ENCODE measurements around the gene VAV1.
"Not testable (repeated sequence)": the region's sequence is repeated elsewhere in the genome, so short reads cannot be mapped to it uniquely, and the experiment has no call there.

VAV1 gene

DNA sequence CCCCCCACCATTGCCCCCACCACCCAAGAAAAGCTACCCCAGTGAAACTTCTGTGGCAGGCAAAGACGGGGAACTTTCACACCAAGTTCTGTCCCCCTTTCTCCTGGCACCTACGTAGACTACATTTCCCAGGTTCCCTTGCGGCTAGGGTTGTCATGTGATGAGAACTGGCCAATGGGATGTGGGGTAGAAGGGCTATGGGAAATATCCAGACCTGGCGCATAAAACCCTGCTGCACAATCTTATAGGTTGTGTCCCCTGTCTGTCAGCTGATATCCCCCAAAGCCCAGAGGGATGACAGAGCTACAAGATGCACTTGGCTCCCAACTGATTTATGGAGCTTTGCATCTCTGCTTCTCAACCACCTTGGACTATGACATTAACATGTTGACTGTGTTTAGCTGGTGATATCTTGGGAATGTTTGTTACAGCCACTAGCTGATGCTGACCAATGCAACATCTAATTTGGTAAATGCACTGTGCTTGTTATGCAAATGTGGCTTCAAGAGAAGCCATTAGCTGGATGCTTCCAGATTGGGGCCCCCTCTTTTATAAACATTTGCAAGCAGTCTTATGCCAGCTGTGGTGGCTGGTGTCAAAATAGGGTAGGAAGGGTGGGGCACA lies 11.3 kb upstream of the VAV1 start:
- no peak for DNase-seq

DNA sequence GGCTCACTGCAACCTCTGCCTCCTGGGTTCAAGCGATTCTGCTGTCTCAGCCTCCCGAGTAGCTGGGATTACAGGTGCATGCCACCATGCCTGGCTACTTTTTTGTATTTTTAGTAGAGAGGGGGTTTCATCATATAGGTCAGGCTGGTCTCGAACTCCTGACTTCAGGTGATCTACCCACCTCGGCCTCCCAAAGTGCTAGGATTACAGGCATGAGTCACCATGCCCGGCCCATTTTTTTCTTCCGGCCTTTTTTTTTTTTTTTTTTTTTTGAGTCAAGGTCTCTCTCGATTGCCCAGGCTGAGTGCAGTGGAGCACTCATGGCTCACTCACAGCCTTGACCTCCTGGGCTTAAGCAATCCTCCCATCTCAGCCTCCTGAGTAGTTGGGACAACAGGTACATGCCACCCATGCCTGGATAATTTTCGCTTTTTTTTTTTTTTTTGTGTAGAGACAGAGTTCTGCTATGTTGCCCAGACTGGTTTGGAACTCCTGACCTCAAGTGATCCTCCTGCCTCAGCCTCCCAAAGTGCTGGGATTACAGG lies 10.2 kb upstream of the VAV1 start:
- not testable (repeated sequence) for DNase-seq

DNA sequence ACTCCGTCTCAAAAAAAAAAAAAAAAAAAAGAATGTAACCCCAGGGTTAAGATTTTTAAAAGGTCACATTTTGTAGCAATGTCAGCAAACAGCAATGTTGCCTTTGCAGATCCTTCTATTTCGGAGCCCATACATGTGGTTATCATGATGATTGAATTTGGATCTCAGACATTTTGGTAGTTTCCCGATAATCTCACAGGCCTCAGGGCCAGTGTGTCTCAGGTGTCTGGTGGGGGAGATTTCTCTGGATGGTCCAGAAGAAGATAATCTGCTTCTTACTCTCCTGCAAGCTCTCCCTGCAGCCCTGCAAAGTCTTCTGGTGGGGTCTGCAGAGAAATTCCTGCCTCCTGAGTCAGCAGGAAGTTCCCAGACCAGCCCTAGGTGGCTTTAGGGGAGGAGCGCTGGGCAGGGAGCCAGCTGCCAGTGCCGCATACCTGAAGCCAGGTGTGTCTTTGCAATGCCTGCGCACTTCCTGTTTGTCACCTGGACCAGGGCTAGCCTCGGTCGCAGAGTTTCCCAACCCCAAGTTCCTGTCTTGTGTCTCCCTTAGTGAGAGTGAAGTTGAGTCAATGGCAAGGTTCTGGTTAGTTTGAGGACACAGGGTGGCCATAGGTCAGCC lies 6.7 kb upstream of the VAV1 start:
- DNase-seq, result no peak

DNA sequence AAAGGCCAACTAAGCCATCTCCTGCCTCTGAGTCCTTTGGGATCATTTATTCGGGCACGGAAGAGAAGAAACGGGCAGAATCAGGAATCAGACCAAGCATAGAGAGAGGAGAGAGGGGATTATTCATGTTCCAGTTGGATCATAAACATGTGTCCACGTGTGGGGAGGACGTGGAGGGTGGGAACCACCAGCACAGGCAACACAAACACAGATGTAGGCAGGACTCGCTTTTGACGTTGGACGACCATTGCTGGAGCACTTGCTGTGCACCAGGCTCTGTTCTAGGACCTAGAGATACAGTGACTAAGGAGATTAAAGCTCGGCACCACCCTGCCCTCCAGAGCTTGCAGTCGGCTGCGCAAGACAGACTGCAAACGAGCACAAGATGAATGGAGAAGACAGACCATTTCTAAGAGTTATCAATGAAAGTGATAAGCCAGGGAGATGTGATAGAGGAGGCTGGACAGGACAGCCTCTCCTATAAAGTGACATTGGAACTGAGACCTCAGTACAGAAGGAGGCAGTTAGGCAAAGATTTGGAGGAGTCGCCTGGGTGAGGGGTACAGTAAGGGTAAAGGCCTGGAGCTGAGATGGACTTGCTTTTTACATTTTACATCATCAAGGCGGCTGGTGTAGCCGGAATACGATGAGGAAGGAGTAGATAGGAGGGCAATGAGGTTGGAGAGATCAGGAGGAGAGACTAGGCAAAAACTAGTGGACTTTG lies 6.0 kb upstream of the VAV1 start:
- no peak for DNase-seq

DNA sequence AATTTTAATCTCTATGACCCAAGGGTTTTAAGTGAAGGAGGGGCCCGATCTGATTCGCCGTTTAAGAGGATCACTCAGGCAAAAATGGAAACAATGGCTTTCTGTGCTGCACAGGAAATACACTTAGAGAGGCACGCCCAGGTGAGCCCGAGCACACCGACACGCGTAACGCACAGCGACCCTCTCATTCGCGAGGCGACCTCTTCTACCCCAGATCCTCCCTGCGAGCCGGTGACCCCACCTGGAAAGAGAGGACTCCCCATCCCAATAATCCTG lies 5.5 kb upstream of the VAV1 start:
- DNase-seq, result no peak

DNA sequence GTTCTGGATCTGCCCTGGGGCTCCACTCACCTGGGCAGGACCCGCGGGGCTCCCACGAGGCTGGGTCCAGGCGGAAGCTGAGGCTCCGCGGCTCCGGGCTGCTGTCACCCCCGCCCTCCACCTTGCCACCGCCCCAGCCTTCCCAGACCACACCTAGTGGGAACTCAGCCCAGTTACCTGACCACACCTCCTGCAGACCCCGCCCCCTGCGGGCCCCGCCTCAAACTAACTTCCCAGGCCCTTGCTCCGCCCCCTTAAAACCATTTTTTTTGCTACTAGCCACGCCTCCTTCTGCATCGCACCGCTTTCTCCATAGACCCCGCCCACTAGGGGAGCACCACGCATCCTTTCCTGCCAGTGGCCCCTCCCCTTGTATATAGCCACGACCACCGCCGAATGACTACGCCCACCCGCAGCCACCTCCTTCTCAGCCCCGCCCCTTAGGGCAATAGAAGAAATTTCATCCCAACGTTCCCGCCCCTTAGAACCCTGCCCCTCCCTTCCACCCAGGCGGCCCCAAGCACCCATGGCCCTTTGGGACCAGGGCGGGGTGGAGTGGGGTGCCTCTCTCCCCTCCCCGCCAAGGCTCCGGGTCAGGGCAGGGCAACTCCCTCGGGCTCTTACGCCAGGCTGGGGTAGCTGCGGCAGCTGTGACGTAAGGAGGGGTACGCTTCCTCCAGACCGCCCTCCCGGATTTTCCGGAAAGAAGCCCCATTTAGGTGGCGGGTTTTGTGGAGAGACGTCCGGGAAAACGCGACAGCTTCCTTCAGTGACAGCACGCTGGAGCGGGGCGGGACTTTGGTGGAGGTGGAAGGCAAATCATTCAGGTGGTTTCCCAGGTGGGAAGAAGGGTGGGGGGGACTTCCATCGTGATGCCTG lies 4.9 kb upstream of the VAV1 start, which contains the start of gene SH2D3A:
SH2D3A (minus strand) TSS at position 79 of the 879 bp plus-strand sequence. CDS start 3,687 bp downstream, outside the sequence.
- DNase-seq, result peak; percentile 36

DNA sequence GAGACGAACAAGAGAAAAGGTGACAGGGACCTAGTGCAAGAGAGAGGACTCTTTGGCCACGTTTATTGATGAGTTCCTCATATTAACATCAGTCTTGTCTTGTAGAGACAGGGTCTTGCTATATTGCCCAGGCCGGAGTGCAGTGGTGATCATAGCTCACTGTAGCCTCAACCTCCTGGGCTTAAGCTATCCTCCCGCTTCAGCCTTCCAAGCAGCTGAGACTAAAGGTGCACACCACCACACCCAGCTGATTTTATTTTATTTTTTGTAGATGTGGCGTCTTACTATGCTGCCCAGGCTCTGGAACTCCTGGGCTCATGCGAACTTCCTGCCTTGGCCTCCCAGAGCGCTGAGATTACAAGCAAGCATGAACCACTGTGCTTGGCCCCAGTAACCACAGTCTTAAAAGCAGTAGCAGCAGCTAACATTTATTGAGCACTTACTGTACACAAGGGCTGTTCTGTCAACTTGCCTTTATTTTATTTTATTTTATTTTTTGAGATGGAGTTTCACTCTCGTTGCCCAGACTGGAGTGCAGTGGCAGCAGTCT lies 4.2 kb upstream of the VAV1 start:
- DNase-seq, result no peak

DNA sequence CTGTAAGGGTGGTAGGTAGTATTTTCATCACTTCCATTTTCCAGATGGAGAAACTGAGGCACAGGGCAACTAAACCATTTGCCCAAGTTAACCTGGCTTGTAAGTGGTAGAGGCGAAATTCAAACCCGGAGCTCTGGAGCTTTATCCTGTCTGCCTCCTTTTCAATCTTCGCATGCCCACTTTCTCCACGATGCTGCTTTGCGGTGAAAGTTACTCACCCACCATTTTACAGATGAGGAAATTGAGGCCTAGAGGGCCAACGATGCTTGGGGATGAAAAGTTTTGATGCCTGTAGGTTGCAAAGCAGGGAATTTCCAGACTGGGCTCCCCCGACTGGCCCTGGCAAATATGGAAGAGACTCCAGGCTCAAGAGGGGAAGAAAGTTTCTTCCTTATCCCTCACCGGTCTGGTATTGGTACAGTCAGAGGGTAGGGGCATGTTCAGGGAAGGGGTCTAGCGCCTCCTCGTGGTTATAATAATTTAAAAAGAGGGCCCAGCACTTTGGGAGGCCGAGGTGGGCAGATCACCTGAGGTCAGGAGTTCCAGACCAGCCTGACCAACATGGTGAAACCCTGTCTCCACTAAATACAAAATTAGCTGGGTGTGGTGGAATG lies 3.4 kb upstream of the VAV1 start:
- no peak for DNase-seq

DNA sequence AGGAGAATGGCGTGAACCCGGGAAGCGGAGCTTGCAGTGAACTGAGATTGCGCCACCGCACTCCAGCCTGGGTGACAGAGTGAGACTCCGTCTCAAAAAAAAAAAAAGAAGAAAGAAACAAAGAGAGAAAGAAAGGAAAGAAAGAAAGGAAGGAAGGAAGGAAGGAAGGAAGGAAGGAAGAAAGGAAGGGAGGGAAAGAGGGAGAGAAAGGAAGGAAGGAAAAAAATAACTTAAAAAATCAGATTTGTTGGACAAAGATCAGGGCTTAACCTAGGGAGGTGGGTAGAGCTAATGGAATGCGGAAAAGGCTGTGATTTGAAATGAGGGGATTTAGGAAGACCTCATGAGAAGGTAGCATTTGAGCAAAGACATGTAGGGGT lies 870 bp upstream of the VAV1 start:
- DNase-seq, result not testable (repeated sequence)

DNA sequence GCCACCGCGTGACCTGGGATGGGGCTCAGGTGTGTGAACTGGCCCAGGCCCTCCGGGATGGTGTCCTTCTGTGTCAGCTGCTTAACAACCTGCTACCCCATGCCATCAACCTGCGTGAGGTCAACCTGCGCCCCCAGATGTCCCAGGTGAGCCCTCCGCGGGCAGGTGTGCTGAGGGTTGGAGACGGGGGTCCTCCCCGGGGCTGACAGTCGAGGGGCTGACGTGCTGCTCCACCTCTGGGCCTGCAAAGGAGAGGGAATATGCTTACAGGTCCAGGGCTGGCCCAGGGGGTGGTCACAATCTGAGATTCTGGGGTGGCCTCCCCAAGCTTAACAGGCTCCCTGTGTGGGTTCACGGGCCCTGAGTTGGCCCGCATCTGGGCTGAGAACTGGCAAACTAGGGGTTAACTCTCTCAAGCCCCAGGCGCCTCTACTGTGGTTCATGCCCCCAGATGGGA lies 386 bp downstream of the VAV1 start:
- no peak for DNase-seq

DNA sequence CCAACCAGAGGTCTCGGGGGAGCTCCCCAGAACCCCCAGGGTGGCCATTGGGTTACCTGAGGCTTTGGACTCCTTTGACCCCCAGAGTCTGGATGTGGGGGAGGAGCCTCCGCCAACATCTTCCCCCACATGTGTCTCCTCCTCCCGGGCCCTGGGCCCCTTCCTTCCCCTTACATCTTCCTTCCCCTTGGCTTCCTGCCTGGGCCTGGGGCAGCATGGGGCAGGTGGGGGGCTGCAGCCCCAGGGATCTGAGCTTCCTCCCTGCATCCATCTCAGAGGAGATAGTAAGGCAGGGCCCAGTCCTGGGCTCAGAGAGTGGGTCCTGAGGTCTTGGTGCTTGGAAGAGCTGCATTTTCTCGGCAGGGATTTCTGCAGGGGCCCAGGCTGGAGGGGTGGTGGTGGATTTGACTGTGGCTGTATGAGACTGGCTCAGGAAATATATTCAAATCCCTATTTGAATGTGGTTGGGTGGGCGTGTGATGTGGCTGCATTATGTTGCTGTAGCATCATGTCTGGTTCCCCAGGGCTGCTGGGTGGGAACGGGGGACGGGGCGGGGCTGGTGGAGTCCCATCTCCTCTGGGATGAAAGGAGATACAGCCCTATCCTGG lies 919 bp downstream of the VAV1 start:
- DNase-seq, result no peak

DNA sequence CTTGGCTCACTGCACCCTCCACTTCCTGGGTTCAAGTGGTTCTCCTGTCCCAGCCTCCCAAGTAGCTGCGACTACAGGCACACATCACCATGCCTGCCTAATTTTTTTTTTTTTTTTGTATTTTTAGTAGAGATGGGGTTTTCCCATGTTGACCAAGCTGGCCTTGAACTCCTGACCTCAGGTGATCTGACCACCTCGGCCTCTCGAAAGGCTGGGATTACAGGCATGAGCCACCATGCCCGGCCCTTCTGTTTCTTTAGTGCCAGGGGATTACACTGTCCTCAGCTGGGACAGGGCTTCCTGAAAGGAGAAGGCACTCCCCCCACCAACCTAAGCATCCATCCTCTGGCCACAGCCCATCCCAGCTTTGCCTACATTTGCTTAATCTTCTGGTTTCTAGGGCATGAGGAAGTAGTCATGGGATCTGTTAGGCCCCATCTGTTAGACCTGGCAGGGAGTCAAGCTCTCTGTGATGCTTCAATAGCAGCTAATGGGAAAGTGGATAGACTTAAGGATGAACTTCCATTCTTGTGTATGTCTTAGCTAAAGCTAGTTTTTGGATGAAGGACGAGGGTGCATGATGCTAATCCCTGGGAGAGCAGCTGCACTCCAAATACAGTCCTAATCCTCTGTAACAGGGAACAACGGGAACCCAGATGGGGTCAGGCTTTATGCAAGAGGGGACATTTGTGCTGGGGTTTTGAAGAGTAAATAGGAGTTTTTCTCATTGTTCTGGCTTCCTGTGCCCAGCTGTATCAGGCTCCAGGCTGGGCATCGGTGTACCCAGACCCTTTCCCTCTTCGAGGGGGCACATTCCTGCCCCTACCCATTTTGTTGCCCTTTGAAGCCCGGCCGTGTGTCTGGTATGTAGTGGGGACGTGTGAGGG lies 2.6 kb downstream of the VAV1 start:
- DNase-seq, result no peak

DNA sequence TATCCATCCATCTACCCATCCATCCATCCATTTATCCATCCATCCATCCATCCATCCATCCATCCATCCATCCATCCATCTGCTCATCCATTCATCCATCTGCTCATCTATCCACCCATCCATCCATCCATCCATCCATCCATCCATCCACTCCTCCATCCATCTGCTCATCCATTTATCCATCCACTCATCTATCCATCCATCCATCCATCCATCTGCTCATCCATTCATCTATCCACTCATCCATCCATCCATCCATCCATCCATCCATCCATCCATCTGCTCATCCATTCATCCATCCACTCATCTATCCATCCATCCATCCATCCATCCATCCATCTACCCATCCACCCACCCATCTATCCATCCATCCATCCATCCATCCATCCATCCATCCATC lies 3.5 kb downstream of the VAV1 start:
- DNase-seq, result not testable (repeated sequence)

DNA sequence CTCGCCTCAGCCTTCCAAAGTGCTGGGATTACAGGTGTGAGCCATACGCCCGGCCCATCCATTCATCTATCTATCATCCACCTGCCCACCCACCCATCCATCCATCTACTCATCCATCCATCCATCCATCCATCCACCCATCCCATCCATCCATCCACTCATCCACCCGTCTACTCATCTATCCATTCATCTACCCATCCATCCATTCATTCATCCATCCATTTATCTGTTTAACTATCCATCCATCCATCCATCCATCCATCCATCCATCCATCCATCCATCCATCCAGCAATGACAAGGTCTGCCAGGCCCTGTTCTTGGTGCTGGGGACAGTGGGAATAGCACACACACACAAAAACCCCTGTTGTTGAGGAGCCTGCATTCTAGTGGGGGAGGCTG lies 4.5 kb downstream of the VAV1 start:
- DNase-seq, result no peak

DNA sequence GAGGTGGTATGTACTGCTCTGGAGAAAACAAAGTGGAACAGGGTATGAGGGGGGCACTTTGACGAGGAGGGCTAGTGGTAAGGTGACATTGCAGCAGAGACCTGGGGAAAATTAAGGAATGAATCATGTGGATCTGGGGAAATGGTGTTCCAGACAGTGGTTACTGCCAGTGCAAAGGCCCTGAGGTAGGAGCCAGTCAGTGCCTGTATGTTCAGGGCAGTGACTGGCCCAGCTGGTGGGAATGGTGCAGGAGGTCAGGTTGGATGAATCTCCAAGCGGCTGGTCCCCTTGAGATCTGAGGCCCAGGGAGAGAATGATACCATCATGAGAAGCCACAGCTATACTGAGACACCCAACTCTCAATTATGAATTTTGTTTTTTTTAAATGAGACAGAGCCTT lies 4.9 kb downstream of the VAV1 start:
- no peak for DNase-seq

DNA sequence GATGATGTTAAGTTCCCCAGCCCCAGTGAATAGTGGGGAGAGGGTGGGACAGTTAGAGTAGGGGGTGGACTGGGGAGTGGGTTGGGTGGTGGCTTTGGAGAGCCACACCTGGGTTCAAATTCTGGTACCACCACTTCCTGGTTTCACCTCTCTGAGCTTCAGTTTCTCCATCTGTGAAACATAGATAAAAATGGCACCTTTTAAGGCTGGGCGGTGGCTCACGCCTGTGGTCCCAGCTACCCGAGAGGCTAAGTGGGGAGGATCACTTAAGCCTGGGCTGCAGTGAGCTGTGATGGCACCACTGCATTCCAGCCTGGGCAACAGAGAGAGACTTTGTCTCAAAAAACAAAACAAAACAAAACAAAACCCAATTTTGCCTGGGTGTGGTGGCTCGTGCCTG lies 5.9 kb downstream of the VAV1 start:
- no peak for DNase-seq

DNA sequence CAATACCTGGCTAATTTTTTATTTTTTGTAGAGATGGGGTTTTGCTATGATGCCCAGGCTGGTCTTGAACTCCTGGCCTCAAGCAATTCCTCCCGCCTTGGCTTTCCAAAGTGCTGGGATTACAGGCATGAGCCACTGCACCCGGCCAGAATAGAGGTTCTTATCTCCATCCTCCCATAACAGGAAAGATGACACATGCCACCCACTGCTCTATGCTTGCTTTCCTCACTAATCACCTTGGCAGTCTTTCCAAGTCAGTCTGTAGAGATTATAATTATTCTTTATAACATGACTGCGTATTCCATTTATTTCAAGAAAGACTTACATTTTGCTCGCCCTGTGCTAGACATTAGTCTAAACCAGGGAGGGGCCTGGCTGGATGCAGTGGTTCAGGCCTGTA lies 6.7 kb downstream of the VAV1 start:
- DNase-seq, result no peak

DNA sequence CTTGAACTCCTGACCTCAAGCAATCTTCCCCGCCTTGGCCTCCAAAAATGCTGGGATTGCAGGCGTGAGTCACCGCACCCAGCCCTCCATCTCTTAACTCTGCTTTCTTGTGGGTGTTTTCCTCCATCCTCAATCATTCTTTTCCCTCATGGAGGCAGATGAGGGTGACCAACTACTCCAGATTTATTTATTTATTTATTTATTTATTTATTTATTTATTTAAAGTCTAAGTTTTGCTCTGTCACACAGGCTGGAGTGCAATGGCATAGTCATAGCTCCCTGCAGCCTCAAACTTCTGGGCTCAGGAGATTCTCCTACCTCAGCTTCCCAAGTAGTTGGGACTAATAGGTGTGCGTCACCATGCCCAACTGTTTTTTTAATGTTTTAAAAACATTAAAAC lies 14.9 kb downstream of the VAV1 start:
- DNase-seq, result no peak

DNA sequence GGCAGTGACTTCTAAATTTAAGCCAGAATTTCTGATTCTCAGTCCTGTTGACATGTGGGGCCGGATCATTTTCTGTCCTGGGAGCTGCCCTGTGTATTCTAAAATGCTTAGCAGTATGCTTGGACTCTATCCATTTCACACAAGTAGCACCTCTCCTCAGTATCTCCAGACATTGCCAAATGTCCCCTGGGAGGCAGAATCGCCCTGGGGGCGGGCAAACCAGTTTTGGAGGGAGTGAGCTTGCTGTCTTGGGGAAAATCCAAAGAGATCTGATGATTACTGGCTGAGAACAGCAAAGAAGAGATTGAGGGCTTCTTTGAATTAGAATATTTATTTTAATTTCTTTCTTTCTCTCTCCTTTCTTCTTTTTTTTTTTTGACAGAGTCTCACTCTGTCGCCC lies 16.4 kb downstream of the VAV1 start:
- DNase-seq, result no peak

DNA sequence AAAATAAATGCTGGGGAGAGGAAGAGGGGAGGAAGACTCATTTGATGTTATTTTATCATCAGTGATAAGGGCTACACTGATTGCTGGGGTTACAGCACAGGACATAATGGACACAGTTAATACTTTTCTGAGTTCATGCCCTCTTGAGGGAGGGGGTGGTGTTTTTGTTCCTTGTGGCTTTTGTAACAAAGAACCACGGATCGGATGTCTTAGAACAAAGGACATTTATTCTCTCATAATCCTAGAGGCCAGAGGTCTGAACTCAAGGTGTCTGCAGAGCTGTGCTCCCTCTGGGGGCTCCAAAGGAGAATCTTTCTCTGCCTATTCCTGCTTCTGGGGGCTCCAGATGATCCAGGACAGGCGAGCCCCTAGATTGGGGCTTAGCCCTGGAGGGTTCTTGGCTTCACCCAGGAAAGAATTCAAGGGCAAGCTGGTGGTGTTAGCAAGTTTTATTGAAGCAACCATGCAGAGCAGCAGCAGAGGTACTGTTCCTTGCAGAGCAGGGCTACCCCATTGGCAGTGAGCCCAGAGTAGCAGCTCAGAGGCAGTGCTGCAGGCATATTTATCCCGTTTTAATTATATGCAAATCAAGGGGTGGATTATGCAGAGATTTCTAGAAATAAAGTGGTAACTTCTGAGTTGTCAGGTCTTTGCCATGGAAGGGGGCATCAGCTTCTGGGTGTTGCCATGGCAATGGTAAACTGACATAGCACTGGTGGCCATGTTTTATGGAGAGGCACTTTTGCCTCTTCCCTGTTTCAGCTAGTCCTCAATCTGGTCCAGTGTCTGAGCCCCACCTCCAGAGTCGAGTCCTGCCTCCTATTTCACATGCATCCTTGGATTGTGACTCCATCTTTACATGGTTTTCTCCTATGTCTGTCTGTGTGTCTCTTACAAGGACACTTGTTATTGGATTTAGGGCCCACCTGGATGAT lies 18.0 kb downstream of the VAV1 start:
- no peak for DNase-seq
